Stimulated activated CD4-positive, alpha-beta T cell treated with anti-CD3 and anti-CD28 coated beads, Interleukin-1b, Interleukin-23, amount 100 ng/mL, for 1 hour (primary cell): ENCODE measurements around the gene RDH5.

Experiments used
- DNase-seq, 2 donors: peaks; one replicate each; pipeline ENCODE4 v3.0.0-alpha.2; 2020; ENCODE audit warnings: low read depth in 2 of 2

The RDH5 gene, protein sequence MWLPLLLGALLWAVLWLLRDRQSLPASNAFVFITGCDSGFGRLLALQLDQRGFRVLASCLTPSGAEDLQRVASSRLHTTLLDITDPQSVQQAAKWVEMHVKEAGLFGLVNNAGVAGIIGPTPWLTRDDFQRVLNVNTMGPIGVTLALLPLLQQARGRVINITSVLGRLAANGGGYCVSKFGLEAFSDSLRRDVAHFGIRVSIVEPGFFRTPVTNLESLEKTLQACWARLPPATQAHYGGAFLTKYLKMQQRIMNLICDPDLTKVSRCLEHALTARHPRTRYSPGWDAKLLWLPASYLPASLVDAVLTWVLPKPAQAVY

DNA sequence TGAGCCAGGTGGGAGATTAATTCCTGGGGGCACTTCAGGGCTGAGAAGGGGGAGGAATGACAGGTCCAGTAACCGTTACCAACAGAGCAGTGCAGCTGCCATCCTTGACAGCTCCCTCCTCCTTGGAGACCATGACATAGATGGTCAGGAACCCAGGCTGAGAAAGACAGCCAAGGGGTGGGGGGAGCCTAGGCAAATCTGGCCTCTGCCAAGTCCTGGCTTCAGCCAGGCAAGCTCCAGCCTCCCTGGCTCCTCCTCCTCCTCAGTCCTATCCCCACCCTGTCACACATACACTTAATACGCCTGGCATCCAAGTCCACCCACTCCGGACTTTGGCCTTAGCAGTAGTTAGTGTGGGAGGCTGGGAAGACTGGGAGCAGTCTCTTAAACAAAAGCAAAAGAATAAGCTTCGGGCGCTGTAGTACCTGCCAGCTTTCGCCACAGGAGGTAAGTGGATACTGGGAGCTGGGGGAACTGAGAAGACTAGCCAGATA lies at the start of gene RDH5:
Gene RDH5, plus strand, starts transcription at position 323 of the 494 bp plus-strand sequence. CDS start 792 bp downstream, outside the sequence.
- no peak for DNase-seq

DNA sequence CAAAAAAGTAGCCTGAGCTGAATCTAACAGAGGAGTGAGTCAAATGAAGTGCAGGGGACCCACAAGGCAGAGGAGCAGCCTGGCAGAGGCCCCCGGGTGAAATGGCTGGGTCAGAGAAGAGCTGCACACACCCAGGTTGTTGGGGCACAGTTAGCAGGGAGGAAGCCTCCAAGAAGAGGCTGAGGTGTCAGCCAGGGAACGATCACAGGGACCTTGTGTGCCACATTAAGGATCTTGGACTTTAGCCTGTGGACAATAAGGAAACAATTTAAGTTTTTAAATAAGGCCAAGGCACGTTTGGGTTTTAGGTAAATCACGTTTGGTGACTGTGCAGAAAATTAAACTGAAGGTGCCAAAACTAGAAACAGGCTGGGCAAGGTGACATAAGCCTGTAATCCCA lies 48.4 kb upstream of the RDH5 start:
- no peak for DNase-seq

DNA sequence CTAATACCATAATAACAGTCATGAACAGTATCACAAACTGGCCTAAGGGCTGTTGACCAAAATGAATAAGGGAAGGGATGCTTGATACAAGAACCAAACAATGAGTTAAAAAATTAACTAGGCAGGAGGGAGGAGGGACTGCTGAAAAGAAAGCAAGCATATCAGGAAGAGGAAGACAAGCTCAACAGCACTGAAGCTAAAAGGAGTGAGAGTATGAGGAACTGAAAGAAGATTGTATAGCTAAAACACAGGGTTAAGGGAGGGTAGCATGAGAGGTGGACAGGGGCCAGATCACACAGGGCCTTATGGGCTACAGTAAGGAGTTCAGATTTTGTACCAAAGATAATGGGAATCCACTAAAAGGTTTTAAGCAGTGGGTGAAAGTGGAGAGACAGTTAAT lies 46.6 kb upstream of the RDH5 start:
- DNase-seq = no peak

DNA sequence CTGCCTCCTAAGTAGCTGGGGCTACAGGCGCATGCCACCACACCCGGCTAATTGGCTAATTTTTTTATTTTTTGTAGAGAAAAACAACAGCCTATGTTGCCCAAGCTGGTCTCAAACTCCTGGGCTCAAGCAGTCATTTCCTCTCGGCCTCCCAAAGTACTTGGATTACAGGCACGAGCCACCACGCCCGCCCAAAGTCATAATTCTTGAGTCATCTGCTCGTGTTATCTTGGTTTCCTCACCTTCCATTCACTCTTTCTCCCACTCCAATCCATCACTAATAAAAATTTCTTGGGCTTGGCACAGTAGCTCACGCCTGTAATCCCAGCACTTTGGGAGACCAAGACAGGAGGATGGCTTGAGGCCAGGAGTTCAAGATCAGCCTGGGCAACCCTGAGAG lies 44.5 kb upstream of the RDH5 start:
- DNase-seq = no peak

DNA sequence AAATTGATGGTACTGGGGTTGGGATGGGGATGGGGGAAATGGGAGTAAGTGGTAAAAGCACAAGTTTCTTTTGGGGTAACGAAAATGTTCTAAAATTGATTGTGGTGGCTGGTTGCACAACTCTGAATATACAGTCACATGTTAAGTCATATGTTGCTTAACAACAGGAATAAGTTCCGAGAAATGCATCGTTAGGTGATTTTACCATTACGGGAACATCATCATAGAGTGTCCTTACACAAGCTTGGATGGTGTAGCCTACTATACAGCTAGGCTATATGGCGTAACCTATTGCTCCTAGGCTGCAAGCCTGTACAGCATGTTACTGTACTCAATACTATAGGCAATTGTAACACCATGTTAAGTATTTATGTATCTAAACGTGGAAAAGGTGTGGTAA lies 43.5 kb upstream of the RDH5 start:
- DNase-seq = no peak

DNA sequence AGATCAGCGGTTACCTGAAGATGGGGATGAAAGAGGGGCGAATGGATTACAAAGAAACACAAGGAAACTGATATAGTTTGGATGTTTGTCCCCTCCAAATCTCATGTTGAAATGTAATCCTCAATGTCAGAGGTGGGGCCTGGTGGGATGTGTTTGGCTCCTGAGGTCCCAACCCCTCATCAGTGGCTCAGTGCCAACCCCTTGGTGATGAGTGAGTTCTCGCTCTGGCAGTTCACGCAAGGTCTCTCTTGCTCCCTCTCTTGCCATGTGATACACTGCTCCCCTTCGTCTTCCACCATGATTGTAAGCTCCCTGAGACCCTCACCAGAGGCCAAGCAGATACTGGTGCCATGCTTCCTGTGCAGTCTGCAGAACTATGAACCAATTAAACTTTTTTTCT lies 40.5 kb upstream of the RDH5 start:
- no peak for DNase-seq

DNA sequence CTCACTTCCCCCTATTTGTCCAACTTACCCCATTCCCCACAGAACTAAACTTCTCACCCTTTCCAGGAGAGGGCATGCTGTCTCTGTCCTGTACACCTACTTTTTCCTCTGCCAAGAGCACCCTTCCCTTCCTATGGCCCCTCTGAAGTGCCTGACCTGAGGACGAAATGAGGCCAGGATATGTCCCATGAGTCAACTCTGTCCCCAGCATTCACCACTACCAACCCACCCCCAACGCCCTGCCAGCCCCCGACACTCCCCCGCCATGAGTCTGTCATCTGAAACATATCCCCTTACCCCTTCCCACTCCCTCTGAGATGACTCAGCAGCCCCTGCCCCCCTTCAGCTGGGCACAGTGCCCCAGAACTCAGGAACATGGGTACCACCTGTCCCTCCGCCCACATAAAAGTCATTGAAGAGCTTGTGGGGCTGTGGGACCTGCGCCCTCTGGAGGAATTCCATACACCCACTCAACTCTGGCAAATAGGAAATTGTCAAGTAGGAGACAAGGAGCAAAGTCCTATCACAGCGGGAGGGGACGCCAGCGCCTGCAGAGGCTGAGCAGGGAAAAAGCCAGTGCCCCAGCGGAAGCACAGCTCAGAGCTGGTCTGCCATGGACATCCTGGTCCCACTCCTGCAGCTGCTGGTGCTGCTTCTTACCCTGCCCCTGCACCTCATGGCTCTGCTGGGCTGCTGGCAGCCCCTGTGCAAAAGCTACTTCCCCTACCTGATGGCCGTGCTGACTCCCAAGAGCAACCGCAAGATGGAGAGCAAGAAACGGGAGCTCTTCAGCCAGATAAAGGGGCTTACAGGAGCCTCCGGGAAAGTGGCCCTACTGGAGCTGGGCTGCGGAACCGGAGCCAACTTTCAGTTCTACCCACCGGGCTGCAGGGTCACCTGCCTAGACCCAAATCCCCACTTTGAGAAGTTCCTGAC lies 38.8 kb upstream of the RDH5 start:
- no peak for DNase-seq

DNA sequence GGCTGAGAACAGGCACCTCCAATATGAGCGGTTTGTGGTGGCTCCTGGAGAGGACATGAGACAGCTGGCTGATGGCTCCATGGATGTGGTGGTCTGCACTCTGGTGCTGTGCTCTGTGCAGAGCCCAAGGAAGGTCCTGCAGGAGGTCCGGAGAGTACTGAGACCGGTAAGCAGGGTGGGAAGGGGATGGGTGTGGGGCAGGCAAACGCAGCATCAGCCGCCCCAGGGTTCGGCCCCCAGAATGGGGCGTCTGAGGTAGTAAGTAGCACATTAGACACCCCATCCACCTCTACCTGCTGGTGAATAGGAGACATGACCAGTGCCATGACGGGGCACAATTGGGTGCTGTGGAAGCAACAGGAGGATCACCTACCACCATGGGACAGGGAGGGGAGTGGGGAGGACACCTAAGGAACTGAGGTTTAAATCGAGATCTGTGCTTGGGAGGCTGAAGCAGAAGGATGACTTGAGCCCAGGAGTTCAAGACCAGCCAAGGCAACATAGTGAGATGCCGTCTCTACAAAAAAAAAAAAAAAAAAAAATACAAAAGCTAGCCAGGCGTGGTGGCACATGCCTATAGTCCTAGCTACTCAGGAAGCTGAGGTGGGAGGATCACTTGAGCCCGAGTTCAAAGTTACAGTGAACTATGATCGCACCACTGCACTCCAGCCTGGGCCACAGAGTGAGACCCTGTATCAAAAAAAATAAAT lies 38.0 kb upstream of the RDH5 start:
- no peak for DNase-seq

DNA sequence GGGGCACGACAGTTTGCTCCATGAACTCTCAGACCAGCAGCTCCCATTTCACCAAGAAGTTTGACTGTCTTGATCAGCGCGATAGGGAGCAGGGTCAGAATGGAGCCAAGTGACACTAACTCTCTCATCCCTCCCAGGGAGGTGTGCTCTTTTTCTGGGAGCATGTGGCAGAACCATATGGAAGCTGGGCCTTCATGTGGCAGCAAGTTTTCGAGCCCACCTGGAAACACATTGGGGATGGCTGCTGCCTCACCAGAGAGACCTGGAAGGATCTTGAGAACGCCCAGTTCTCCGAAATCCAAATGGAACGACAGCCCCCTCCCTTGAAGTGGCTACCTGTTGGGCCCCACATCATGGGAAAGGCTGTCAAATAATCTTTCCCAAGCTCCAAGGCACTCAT lies 36.5 kb upstream of the RDH5 start:
- no peak for DNase-seq

DNA sequence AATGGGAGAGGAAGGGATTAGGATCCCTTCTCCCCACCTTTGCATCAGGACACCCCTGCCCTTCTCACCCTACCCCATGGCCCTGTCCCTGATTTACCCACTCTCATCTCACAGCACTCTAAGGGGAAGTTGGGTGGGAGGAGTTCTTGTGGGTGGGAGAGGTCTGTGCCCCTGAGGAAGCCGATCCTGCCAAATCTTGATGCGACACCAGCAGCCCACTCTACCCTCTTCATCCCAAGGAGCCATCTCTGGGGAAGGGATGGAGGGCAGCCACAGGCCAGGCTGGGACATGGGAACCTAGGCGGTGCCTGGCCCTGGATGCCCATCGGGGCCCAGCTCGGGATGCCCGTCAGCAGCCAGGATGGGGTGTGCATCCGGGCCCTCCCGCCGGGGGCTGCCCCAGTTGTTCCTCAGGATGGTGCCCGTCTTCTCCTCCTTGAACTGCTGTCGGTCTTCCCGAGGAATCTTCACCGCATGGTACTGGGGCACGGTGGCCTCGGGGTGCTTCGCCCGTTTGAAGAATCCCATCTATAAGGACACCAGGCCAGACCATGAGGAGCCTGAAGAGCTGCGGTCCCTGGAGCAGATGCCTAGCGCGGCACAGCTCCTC lies 35.3 kb upstream of the RDH5 start:
- no peak for DNase-seq

DNA sequence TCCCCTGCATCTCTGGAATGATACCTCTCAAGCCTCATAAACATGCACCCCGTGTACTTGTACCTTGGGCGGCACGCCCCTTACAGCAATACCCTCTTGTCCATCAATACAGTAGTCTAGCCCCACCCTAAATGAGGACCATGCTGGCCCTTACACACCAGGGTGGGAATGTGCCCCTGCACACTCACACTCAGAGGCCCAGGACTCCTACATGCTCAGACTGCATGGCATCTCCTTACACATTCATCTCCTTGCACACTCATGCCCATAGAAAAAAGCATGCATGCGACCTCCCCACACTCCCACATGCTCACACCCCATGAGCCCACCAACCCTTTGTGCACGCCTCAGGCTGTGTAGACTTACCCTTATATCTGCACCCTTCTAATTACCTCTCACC lies 34.5 kb upstream of the RDH5 start:
- no peak for DNase-seq

DNA sequence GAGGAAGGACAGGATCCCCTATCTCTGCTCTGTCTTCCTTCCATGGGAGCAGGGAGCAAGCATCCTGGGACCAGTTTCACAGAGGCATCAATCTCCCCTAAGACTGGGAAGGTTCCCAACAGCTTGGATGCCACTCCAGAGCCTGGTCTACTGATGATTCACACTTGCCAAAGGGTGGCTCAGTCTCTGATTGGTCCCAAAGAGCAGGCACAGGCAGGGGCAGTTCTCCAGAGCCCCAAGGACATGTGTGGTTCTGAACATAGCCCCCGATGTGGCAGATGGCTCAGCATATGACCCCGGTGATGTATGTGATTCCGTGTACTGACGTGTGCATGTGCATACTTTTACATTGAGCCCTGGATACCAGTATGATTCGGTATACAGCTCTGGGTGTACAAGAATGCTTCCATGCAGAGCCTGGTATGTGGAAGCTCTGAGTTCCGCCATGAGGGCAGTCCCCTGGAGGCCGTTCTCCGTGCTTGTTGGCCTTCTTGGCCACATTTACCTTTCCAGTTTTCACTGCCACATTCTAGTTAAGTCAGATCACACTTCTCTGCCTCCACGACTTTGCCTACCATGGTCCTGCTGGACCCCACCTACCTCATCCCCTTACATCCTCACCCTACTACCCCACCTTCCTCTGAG lies 33.7 kb upstream of the RDH5 start:
- DNase-seq = no peak

DNA sequence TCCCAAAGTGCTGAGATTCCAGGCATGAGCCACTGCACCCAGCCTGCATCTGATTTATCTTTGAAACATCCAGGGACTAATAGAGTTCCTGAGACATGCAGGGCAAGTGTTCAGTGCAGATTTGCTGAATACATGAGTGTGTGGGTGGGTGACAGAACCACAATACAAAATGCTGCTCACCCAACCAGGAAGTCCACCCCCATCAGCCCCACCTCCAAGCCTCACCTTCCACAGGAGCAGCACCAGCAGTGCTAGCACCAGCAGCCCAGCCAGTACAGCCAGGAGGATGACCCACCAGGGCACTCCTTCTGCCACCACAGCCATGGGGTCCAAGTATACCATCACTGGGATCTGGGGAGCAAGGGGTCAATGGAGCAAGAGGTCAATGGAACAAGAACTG lies 32.4 kb upstream of the RDH5 start:
- no peak for DNase-seq

DNA sequence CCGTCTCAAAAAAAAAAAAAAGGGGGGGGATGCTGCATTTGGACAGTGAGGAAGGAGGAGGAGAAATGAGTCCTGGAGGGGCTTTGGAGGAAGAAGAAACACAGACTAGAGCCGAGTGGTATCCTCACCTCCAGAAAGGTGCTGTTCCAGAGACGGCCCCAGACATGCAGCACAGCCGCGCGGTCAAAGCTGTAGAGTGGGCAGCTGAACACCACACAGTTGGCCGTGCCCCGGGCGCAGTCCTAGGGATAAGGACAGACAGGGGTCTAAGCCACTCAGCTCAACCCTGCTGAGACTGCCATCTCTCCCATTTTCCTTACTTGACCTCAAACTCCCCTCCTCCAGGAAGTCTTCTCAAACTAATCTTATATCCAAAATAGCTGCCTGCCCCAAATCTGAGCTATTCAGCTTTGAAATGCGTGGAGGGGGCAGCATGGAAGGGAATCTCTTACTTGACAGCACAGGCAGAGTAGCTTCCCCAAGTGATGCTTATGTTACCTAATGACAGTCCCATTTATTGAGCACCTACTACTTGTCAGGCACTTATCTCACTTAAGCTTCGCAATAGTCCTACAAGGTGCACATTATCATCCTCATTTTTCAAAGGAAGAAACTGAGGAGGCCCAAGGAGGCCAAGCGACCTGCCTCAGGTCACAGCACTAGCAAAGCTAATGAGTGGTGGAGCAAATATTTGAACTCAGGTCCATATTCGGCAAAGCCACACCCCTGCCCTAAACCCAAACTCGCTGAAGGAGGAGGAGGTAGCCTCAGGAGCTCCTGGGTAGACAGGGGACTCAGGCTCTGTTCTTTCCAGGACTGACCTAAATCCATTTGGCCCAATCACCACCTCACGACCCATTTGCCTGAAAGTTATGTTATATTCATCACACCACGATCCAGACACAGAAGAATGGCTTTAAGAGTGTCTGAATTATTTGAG lies 31.2 kb upstream of the RDH5 start:
- DNase-seq = no peak

DNA sequence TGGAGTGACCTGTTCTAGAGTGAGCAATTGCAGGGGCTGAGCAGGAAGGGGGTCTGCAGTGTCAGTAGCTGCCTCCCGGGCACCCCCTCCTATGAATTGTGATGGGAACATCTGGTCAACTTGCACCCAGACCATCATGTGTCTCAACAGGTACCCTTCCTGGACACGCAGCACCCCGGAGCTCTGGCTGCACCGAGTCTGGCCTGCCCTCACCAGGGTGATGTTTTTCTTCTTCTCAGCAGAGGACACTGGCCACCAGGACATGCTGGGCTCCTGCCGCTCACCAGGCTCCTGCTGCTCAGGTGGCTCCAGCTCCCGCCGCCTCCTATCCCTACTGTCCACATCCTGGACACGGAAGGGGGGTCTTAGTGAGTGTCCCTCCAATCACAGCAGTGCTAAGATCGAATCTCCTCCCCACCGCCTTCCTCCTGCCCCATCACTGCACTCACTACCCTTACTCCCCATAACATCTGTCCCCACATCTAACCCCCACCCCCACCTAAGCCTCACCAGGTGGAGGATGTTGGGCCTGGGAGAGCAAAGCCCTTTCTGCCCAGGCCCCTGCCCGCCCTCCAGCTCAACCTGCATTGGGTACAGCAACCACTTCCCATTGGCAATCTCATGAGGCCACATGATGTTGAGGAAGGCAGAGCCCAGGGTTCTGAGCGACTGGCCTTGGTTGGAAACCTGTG lies 27.4 kb upstream of the RDH5 start:
- DNase-seq = no peak

DNA sequence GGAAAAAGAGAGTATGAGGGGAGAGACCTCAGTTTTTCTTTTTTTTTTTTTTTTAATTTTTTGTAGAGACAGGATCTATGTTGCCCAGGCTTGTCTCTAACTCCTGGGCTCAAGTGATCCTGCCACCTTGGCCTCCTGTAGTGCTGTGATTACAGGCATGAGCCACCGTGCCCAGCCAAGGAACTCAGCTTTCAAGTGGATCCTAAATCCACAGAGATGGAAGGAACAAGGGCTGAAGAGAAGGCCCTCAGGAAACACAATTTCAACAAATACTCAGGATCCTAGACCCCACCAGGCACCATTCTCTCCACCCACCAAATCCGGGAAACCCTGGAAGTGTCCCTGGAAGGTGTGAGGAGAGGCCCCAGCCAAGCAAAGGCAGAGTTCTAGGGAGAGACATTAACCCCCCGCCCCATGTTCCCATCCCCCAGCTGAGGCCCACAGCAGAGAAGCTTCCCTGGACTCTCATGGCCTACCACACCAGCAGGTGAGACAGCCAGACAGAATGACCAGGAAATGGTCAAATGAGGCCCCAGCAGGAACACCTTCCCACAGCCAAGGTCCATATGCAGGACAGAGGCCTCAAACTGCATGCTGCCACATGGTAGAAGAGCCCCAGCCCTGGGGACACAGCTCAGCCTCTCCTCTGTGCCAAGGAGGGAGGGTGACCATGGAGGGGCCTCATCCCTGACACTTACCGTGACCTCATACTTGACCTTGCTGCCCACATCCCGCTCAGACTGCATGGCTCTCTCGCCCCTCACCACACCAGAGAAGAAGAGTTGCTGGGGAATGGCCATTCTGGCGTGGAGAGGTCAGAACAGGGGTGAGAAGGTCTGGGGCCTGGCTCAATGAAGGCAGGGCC lies 26.6 kb upstream of the RDH5 start:
- DNase-seq = no peak

DNA sequence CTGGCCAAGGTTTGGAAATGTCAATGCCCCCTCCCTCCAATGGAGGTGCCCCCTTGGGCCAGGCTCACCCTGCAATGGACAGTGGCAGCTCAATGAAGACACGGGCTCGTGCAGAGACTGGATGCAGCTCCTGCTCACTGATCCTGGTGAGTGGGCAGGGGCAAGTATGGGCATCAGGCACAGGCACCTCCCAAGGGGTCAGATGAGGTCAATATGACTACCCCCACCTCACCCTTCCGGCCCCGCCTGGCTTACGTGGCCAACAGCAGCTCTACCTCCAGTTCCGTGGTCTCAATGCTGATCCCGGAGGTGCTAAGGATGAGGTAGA lies 26.0 kb upstream of the RDH5 start:
- no peak for DNase-seq

DNA sequence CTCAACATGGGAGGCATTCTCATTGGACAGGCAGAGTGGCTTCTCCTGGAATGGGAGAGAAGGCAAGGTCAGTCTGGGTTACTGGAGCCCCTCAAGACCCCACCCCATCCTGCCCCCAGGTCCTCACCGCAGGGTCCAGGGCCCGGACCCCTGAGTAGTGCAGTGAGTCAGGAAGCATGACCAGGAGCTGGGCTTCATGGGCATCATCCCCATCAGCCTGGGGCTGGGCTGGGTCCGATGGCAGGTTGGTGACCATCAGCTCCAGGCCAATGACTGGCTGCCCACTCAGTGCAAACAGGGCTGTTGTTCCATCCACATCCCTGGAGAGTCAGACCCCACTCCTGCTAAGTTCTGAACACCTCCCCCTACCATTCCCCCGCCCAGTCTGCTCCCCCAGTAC lies 25.5 kb upstream of the RDH5 start:
- no peak for DNase-seq

DNA sequence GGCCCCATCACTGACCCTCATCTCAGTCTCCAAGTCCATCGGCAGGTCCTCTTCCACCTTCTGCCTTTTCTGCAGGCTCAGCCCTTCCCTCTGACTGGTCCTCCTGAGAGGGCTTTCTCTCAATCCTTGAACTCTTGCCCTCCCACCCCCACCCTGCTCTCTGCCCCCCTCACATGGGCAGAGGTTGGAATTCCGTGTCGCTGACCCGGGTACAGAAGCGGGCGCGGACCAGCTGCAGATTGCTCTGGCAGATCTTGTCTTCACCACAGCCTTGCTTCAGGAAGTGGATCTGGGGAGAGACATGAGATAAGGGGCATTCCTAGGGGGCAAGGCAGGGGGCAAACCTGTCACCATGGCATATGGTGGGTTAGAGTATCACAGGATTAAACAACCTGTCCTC lies 24.8 kb upstream of the RDH5 start:
- DNase-seq = no peak
